Measurements from ENCODE around the gene ZNF823.

DNA sequence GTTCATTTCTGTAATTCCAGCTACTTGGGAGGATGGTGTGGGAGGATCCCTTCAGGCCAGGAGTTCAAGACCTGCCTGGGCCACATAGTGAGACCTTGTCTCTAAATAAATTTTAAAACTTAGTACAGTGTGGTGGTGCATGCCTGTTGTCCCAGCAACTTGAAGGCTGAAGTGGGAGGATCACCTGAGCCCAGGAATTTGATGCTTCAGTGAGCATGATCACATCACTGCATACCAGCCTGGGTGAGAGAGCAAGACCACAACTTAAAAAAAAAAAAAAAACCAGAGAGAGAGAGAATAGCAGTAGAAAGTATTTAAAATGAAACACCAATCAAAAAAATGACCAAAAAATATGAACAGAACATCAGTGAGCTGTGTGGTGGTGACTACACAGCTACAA lies 7.1 kb upstream of the ZNF823 start:
- TF ChIP-seq POLR2A (IDR thresholded peaks at IDR 0.05; ENCODE audit: low read depth) (no peak), EP300 (IDR thresholded peaks at IDR 0.05) (no peak), POLR2AphosphoS5 (IDR thresholded peaks at IDR 0.05) (no peak)
- TF ChIP-seq, protein P1, sequence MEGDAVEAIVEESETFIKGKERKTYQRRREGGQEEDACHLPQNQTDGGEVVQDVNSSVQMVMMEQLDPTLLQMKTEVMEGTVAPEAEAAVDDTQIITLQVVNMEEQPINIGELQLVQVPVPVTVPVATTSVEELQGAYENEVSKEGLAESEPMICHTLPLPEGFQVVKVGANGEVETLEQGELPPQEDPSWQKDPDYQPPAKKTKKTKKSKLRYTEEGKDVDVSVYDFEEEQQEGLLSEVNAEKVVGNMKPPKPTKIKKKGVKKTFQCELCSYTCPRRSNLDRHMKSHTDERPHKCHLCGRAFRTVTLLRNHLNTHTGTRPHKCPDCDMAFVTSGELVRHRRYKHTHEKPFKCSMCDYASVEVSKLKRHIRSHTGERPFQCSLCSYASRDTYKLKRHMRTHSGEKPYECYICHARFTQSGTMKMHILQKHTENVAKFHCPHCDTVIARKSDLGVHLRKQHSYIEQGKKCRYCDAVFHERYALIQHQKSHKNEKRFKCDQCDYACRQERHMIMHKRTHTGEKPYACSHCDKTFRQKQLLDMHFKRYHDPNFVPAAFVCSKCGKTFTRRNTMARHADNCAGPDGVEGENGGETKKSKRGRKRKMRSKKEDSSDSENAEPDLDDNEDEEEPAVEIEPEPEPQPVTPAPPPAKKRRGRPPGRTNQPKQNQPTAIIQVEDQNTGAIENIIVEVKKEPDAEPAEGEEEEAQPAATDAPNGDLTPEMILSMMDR (IDR thresholded peaks at IDR 0.05): no peak

Data from esophagus muscularis mucosa (tissue), 4 donors.